Omental fat pad (tissue), 4 donors: ENCODE data around the gene TREX2. TPM values are rescaled to one million over a fixed set of nuclear protein-coding genes. Genes with fewer than 3 reads are reported as not detected.
A peak's percentile ranks its signal among the peaks of the same experiment; 100 is the strongest.

Experiments
- ATAC-seq: fragments of 150-250 bp; one replicate; pipeline ENCODE4 v1.9.1; 2016; ENCODE audit warnings: mild to moderate bottlenecking, moderate library complexity; ENCODE audit not compliant: low FRiP score
- DNase-seq: peaks from one replicate; pipeline ENCODE4 v3.0.0-alpha.2; 2019; ENCODE audit warnings: low spot score
- CTCF ChIP-seq, 3 donors: fragments of 450-650 bp; IDR thresholded peaks; one replicate each; pipeline ENCODE4 v1.5.1; 2016 to 2017; ENCODE audit warnings: antibody characterized with exemption in 3 of 3, mild to moderate bottlenecking in 3 of 3, moderate library complexity in 2 of 3
- total RNA-seq, 4 donors: library from RNA; depleted of rRNA; stranded (reverse); fragments of >200 nt; gene quantifications; one replicate each; pipeline ENCODE4 v1.1.0, GENCODE V29; 2016

The TREX2 gene
- total RNA-seq, 4 donors from 2014 or later: 0.69 to 4.2 (median 1.2) TPM

- ATAC-seq (peak; percentile 87), DNase-seq (peak; percentile 70)
- peak in 1 of 3 donors; percentile 17 for TF ChIP-seq CTCF (IDR thresholded peaks at IDR 0.05)
Observed at GRCh38 chrX:153470411-153471363, 24.8 kb upstream of the TREX2 start, which contains the start of gene HAUS7. HAUS7 (minus strand) TSS chrX:153470576; CDS start chrX:153470557, 19 bp downstream.

- peak; percentile 11 for ATAC-seq
- no peak for DNase-seq
- peak in 1 of 3 donors; percentile 10 for TF ChIP-seq CTCF (IDR thresholded peaks at IDR 0.05)
Observed at GRCh38 chrX:153469811-153470410, 24.1 kb upstream of the TREX2 start.

GRCh38 chrX:153468008-153468580, 22.2 kb upstream of the TREX2 start:
- ATAC-seq: no peak

DNA sequence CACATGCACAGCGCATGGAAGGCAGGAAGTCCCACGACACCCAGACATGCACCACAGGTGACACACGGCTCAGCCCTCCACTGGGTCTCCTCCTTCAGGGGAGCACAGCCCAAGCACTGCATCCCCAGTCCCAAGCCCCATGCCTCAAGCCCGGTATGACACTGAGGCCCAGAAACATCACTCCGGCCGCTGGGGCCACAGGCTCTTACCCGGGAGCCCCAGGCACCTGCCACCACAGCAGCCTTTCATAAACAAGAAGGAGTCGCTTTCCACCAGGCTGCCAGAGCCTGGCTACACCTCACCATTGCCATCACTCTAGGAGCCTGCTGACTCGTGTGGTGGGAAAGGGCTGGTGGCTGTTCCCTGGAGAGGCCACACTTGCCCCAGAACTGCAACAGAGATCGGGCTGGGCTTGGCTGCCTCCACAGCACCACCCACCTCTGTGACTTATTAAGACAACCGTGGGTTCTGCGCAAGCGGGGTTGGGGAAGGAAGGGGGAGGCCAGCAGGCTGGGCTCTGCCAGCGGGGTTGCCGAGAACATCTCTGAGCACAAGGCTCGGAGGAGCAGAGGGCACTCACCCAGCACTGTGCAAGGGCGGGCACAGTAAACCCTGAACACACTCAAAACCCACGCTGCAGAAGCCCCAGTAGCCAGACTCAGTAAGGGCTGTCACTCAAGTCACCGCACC, 20.0 kb upstream of the TREX2 start:
- ATAC-seq: no peak
- TF ChIP-seq CTCF (IDR thresholded peaks at IDR 0.05): no peak
- no peak for DNase-seq

More at GRCh38 chrX:153468008-153468580, 22.2 kb upstream of the TREX2 start:
- TF ChIP-seq CTCF (IDR thresholded peaks at IDR 0.05): no peak
- DNase-seq: no peak

- DNase-seq: no peak
- no peak for TF ChIP-seq CTCF (IDR thresholded peaks at IDR 0.05)
- no peak for ATAC-seq
Observed at GRCh38 chrX:153464116-153464515, 18.3 kb upstream of the TREX2 start.

- ATAC-seq (no peak), DNase-seq (no peak)
- no peak for TF ChIP-seq CTCF (IDR thresholded peaks at IDR 0.05)
Observed at GRCh38 chrX:153463556-153463955, 17.7 kb upstream of the TREX2 start.
